TTC549 (cell line): Measurements from ENCODE around the gene SNAPIN.
"Not testable (repeated sequence)": the region's sequence is repeated elsewhere in the genome, so short reads cannot be mapped to it uniquely, and the experiment has no call there.

Experiments used
- FAIRE-seq: peaks from 2 replicates; lab custom pipeline; 2012; peaks lifted over from hg19 to GRCh38; lab: Jason Lieb, UNC

Gene SNAPIN

GRCh38 chr1:153626904-153627714, 31.4 kb upstream of the SNAPIN start, which contains the start of gene S100A13:
Gene S100A13, minus strand, starts transcription at chr1:153627505. Its CDS starts 1,033 bp downstream, at chr1:153626472.
- peak; percentile 95 for FAIRE-seq

DNA sequence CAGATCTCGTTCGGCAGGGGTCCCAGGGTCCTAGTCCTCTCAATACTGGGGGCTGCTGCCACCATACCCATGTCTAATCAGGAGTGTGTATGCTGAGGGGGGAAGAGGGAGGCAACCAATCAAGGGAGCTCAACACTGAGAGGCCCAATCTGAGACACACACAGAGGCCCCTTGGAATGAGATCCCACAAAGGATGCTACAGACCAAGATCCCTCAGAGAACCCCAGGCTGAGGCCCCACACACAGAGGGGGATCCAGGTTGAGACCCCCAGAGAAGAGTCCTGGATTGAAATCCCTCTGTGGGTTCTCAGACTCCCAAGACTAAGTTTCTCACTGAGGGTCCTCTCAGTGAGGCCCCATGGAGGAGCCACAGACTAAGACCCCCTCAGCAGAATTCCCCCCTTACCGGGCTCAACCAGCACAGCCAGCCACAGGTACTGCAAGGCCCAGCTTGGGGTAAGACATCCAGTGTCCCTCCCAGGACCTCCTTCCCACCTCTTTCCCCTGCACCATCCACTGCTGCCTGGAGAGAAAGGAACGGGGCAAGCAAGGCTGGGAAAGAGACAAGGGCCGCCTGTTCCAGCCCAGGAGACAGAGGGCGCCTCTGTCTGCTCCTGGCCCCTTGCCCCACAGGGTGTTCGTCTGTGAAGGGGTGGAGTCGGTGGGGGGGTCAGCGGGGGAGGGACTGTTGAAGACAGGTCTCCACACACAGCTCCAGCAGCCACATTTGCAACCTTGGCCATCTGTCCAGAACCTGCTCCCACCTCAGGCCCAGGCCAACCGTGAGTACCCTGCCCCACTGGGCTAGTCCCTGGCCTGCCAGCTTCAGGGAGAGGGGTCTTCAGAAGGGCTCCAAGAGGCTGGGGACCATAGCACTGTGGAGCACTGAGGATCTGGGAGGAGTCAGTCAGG, 30.5 kb upstream of the SNAPIN start, which contains the start of gene S100A1:
TSS of gene S100A1 (plus strand) at position 720 of the 912 bp plus-strand sequence. CDS start 2,088 bp downstream, outside the sequence.
- FAIRE-seq, result no peak

GRCh38 chr1:153628638-153629342, 29.7 kb upstream of the SNAPIN start:
- no peak for FAIRE-seq

GRCh38 chr1:153629343-153629665, 29.2 kb upstream of the SNAPIN start:
- FAIRE-seq, result no peak

DNA sequence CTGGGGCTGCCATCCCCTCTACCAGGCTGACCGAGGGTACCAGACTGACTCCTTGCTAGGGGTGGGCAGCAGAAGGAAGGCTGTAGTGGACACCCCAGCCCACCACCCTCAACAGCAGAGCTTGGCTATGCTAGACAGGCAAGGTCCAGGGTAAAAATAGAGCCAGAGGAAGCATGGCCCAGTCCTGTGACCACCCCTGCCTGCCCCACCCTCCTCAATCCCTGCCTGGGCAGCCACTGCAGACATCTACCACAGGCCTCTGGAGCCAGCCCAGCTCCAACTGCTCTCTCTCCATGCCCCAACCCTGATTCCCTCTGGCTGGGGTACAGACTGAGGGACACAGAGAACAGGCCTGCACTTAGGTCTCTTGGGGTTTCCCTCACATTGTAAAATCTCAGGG, 28.5 kb upstream of the SNAPIN start:
- FAIRE-seq, result no peak

DNA sequence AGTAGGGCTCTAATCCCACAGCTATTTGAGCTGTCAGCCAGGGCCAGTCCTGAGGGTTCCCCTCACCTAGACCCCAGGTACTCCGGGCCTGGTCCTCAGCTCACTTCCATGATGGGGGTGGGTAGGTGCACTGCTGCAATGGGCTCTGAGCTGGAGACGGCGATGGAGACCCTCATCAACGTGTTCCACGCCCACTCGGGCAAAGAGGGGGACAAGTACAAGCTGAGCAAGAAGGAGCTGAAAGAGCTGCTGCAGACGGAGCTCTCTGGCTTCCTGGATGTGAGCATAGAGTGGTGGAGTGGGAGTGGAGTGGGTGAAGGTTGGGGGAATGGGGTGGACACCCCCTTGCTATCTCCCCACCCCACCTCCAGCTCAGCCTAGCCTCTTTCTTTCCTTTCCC, 28.1 kb upstream of the SNAPIN start:
- no peak for FAIRE-seq

DNA sequence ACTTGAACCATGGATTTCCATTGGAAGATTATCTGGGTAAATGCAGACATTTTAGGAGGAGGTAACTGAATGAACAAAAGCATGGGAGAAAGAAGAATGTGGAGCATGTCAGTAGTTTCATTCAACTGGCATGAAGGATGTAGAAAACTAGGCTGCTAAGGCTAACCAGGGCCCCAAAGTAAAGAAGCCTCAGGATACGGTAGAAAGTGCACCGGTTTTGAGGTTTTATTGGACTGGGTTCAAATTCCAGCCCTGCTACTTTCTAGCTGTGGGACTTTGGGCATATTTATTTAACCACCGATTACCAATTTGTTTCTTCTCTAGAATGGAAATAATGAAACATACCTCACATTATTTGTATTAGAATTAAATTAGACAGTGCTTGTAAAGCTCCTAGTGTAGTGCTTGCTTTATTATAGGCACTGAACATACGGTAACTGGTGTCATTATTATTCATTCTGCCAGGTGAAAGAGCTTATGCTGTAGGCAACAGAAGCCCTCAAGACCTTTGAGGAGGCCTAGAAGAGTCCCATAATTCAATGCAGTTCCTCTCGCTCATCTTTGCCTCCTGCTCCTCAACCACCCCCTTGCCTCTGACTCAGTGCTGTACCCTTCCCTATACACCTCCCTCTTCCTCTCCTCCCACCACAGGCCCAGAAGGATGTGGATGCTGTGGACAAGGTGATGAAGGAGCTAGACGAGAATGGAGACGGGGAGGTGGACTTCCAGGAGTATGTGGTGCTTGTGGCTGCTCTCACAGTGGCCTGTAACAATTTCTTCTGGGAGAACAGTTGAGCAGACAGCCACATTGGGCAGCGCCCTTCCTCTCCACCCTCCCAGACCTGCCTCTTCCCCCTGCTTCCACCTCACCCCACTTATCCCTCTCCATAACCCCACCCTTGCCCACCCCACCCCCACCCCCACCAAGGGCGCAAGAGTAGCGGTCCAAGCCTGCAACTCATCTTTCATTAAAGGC, 27.2 kb upstream of the SNAPIN start:
- no peak for FAIRE-seq

GRCh38 chr1:153633161-153633753, 25.2 kb upstream of the SNAPIN start:
- no peak for FAIRE-seq

DNA sequence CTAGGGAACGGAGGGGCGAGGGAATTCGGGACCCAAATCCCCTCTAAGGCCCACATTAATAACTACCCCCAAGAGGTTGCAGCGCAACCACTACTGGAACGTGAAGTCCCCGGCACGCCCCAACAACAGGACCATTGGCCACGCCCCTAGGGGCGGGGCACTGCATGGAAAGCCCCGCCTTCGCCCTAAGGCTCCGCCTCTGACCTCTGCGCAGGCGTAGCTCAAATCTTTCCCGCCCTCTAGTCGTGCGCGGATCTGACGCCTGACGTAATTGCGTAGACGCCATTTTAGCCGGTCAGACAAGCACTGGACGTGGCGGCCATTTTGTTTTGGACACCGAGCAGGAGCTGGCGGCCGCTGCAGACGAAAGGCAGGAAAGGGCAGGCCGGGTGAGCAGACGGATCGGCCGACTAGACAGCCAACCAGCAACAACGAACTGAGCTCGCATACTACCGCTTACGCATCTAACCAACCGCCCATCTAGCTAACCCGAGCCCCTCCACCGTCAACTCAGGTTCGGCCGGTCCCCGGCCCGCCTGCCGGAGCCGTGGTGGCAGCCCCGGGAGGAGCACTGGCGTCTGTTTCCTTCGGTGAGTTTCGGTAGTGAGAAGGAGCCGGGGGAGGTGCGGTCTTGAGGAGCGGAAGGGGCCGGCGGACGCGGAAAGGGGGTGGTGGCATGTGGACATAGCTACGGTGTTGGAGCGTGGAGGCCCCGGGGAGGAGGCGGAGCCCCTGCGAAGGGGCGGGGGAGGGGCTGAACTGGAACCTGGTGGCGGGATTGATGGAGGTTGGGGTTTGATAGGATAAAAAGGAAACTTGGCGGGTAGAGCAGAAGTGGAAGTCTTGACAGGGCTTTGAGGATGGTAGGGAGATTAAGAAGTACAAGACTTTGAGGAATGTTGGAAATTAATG, 24.5 kb upstream of the SNAPIN start, which contains the start of gene CHTOP:
TSS of gene CHTOP (plus strand) at position 313 of the 912 bp plus-strand sequence. CDS start 2,523 bp downstream, outside the sequence.
- FAIRE-seq, result peak; percentile 97

GRCh38 chr1:153635872-153636271, 22.6 kb upstream of the SNAPIN start:
- FAIRE-seq, result no peak

DNA sequence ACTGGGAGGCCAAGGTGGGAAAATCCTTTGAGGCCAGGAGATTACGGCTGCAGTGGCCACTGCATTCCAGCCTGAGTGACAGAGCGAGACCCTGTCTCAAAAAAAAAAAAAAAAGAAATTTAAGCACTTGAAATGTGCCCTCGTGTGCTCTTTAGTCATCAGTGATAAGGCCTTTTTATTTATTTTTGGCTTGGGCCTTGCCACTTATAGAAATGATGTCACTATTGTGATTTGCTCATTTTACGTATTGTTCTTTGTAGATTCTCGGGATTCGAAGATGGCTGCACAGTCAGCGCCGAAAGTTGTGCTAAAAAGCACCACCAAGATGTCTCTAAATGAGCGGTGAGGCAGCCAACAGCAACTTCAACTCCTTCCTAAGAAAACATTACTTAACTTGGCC, 22.2 kb upstream of the SNAPIN start:
- no peak for FAIRE-seq

DNA sequence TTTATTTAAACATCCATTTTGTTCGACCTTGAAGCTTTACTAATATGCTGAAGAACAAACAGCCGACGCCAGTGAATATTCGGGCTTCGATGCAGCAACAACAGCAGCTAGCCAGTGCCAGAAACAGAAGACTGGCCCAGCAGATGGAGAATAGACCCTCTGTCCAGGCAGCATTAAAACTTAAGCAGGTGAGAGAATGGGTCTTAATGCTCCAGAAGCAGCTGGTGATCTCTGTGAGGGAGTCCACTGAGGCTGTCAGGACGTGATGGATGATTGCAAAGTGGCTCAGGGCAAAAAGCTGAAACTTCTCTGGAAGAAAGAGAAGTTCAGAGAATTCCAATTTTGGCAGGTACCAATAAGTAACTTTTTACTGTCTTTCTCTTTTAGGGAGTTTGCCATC, 20.2 kb upstream of the SNAPIN start:
- FAIRE-seq, result no peak

DNA sequence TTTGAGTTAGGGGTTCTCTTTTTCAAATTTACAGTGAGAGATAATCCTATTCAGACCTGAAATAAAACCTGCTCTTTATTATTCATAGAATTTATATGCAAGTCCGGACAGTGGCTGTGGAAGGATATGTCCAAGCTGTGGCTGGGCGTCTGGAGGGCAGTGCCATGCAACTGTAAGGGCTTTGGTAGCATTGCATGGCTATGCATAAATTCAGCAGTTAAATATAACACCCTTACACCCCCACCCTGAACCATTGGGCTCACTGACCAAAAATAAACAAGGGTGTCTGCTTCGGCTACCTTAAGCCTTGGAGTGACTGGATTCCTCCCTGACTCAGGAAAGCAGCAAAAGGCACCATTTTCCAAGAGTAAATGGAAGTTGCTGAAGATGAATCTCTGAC, 19.2 kb upstream of the SNAPIN start:
- no peak for FAIRE-seq

- FAIRE-seq, result not testable (repeated sequence)
Measured at GRCh38 chr1:153640213-153640612, 18.3 kb upstream of the SNAPIN start.

GRCh38 chr1:153640861-153641260, 17.6 kb upstream of the SNAPIN start:
- FAIRE-seq, result no peak

GRCh38 chr1:153642161-153642560, 16.3 kb upstream of the SNAPIN start:
- no peak for FAIRE-seq

- FAIRE-seq, result no peak
Measured at GRCh38 chr1:153643100-153643499, 15.4 kb upstream of the SNAPIN start.

- no peak for FAIRE-seq
Measured at GRCh38 chr1:153643816-153644215, 14.7 kb upstream of the SNAPIN start.

DNA sequence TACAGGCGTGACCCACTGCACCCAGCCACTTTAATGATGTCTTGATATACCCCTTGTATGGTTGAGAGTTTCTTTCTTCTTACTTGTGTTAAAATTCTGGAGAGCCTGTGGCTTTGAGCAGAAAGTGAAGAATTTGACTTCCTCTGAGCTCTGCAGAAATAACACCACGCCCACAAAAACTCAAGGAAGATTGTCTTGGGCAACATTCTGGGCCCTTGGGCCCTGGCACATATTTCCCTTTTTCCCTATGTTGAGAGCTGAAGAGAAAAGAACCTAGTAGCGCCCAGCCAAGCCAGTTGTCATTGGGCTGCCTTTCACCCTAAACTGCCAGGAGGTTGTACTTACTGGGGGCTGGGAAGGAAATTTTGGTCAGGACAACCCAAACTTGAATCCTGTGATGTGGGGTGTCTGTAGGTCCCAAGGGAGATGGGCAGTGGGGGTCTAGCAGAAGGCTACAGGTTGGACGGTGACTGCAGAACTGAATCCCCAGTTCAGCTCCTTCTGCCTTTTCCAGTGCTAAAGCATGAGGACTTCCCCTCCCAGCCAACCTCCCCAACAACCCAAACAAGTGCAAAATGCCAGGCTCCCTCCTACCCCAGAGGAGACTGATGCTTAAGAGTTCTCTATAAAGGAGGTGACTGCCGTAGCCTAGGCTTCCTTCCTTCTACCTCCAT, 11.7 kb upstream of the SNAPIN start:
- no peak for FAIRE-seq
